HL-60 (cell line): ENCODE measurements around the gene C9.

Source experiments
- CTCF ChIP-seq: IDR thresholded peaks from one replicate; pipeline ENCODE4 v1.5.1; 2011; ENCODE audit warnings: low read length, control low read depth, inconsistent platforms; ENCODE audit not compliant: insufficient read depth
- POLR2AphosphoS5 ChIP-seq: IDR thresholded peaks from 2 replicates; pipeline ENCODE4 v1.6.1; 2012; ENCODE audit warnings: low read depth

- TF ChIP-seq CTCF = no peak
- TF ChIP-seq POLR2AphosphoS5 = no peak
These were observed 3.4 kb upstream of the C9 start for GRCh38 chr5:39367711-39368110.
